Large intestine (tissue), 3 donors: Measurements from ENCODE around the gene KRAS. TPM values are rescaled to one million over a fixed set of nuclear protein-coding genes. Genes with fewer than 3 reads are reported as not detected.

Experiments used
- DNase-seq, 2 donors: peaks; one replicate each; pipeline versions ENCODE4 v3.0.0 to v3.0.0-alpha.2; 2013
- H3K27ac ChIP-seq: one replicate; pipeline ENCODE4 v1.5.1; 2013; ENCODE audit warnings: low read length
- H3K27me3 ChIP-seq: 2 replicates; pipeline ENCODE4 v1.6.1; 2013; ENCODE audit warnings: low read length; ENCODE audit not compliant: control insufficient read depth, insufficient read depth
- H3K36me3 ChIP-seq: 2 replicates; pipeline ENCODE4 v1.6.1; 2013; ENCODE audit warnings: low read length; ENCODE audit not compliant: control insufficient read depth, insufficient read depth
- H3K4me1 ChIP-seq: one replicate; pipeline ENCODE4 v1.6.1; 2013; ENCODE audit warnings: low read length; ENCODE audit not compliant: control insufficient read depth, insufficient read depth
- H3K4me3 ChIP-seq: one replicate; pipeline ENCODE4 v1.5.1; 2013; ENCODE audit warnings: low read length
- H3K9me3 ChIP-seq: one replicate; pipeline ENCODE4 v1.6.1; 2013; ENCODE audit warnings: mild to moderate bottlenecking, low read depth, low read length, moderate library complexity; ENCODE audit not compliant: control insufficient read depth
- WGBS: methylation state at CpG from one replicate; pipeline ENCODE4 v1.1.5; 2013; ENCODE audit warnings: low lambda C conversion rate; ENCODE audit not compliant: insufficient coverage; 5-methylcytosine and 5-hydroxymethylcytosine counted together
- polyA plus RNA-seq: library from polyadenylated mRNA; unstranded; fragments of 120-200 nt; gene quantifications from one replicate; pipeline ENCODE4 v1.2.1, GENCODE V29; 2013

Gene KRAS
- polyA plus RNA-seq, 1 donor: 37.3 TPM

DNA sequence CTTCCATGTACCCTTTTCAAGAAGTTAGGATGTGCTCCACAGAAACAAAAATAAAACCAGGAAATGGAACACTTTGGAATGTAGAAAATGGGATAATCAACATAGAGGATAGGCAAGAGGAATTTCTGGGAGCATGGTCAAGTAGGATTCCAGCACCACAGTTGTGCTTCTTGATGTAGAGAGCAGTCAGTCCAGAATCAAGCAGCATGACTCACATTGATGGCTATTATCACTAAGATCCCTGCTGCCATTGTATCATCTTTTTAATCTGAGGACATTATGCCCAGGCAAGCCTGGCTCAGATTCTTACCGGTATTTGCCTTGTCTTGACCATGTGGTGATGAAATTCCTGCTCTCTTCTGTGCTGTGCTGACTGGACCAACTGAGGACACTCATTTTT is 50.0 kb downstream of the KRAS start:
- Histone ChIP-seq H3K36me3 (no peaks in the 10 kb centered on the region), H3K27ac (no peak overlapping the region), H3K4me3 (no peak overlapping the region), H3K9me3 (no peaks in the 10 kb centered on the region), H3K4me1 (peaks cover 12% of the 10 kb centered on the region), H3K27me3 (no peaks in the 10 kb centered on the region)
- no peak for DNase-seq
- WGBS: no CpG with 5 or more reads among the region's 1 CpG

DNA sequence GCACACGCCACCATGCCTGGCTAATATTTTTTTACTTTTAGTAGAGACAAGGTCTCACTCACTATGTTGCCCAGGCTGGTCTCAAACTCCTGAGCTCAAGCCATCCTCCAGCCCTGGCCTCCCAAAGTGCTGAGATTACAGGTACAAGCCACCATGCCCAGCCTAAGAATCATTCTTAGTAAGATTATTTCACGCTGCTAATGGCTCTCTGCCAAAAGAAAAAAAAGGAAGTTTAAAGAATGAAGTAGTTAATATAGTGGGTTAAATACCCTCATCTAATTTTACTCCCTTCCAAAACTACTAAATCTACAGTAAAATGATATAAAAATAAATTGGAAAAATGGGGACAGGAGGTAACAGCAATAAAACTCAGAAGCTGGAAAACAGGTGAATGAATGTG is 53.1 kb downstream of the KRAS start:
- no CpG with 5 or more reads among the region's 2 CpGs for WGBS
- no peak for DNase-seq
- Histone ChIP-seq H3K9me3 (no peaks in the 10 kb centered on the region), H3K4me3 (no peak overlapping the region), H3K36me3 (no peaks in the 10 kb centered on the region), H3K27me3 (no peaks in the 10 kb centered on the region), H3K27ac (no peak overlapping the region), H3K4me1 (peaks cover 12% of the 10 kb centered on the region)

DNA sequence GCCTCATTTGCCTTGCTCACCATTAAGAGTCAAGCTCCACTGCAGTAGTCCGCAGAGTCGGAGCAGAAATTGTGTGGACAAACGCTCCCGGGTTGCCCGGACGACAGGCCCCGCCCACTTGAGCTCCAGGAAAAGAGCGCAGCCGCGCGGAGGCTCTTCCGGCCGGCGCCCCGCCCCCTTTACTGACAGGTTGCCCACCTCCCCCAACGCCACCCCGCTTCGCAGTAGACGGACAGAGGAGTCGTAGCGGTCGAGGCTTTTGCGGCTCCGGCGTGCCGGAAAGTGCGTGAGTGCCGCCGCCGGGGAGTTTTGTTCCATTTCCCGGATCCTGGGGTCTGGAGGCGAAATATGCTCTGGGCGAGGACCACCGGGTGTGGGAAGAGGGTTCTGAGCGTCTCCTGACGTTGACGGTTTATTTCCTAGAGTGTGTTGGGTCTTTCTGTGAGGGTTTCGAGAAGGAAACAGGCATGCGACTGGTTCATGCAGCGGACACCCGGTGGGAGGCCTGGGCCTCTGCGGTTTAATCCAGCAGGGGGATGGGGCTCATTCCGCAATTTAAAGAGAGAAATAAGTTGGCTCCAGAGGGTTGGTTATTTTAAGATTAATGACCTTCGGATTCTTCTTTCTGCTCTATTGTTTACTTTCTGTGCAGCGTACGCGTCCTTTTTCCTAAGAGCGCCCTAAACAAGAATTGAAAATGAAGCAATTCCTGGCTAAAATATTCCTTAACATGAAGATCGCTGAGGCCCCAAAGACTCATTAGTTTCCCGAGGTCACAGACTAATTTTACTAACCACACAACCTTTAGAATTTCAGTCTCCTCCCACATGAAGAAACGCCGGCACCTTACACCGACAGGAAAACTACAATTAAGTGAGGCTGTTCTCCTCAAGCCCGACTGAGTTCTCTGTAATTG is 55.4 kb downstream of the KRAS start, which contains the start of the genes DNAI7 and ETFRF1:
DNAI7 (minus strand) TSS at position 105 of the 916 bp plus-strand sequence; CDS start at position 23, 82 bp downstream.
ETFRF1 (plus strand) TSS at position 182 of the 916 bp plus-strand sequence. CDS start 8,720 bp downstream, outside the sequence.
- WGBS: 4% methylated on average over 9 of the region's 54 CpGs
- peak within 1 kb of the TSS; percentile 86 for H3K4me3 ChIP-seq
- H3K4me1 ChIP-seq: peaks cover 6% of the 10 kb centered on the region
- DNase-seq: peak; percentile 97
- peak within 1 kb of the TSS; percentile 98 for H3K27ac ChIP-seq
- H3K9me3 ChIP-seq: no peaks in the 10 kb centered on the region
- no peaks in the 10 kb centered on the region for H3K36me3 ChIP-seq
- no peaks in the 10 kb centered on the region for H3K27me3 ChIP-seq

- no peaks in the 10 kb centered on the region for H3K27me3 ChIP-seq
- DNase-seq: no peak
- no peaks in the 10 kb centered on the region for H3K9me3 ChIP-seq
- H3K4me3 ChIP-seq: peak overlapping the region; percentile 86
- WGBS: 60% methylated on average over 1 of the region's 11 CpGs
- peak overlapping the region; percentile 98 for H3K27ac ChIP-seq
- H3K36me3 ChIP-seq: no peaks in the 10 kb centered on the region
- peaks cover 6% of the 10 kb centered on the region for H3K4me1 ChIP-seq
Observed at GRCh38 chr12:25194722-25195055, 56.0 kb downstream of the KRAS start.

DNA sequence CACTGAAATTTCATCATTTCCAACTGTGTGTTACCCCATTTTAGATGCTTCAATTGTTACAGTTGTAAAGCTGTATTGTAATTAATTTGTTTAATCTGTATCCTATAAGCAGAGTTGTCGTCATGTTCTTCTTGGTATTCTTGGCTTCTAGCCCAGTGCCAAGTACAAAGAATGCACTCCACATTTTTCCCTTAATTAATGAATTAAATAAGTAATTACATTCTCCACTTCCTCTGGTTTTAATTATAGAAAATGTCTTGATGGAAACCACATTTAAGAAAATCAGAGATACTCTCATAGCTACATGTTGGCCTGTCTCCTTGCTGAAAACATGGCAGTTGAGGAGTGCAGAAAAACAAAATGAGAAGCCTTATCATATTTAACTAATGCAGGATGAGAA is 56.5 kb downstream of the KRAS start:
- 67% methylated on average over 1 of the region's 1 CpG for WGBS
- DNase-seq: no peak
- peak overlapping the region; percentile 98 for H3K27ac ChIP-seq

DNA sequence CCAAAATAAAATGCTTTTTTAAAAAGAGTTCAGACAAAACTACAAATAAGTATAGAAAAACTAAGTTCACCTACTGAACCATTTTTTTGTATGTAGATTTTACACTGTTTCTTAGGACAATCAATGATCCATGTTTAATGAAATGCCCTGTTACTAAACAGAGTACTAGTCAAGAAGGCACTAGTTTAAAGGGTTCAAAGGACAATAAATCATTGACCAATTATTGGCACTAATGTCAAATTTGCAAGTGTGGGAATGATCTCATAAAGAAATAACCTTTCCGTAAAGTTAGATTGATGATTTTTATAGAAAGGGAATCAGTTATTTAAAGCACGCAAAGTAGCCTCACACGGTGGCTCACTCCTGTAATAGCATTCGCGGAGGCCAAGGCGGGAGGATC is 59.9 kb downstream of the KRAS start:
- no peaks in the 10 kb centered on the region for H3K36me3 ChIP-seq
- DNase-seq: no peak
- H3K27me3 ChIP-seq: no peaks in the 10 kb centered on the region
- H3K4me1 ChIP-seq: no peaks in the 10 kb centered on the region
- no peak overlapping the region for H3K27ac ChIP-seq
- no peaks in the 10 kb centered on the region for H3K9me3 ChIP-seq
- 81% methylated on average over 3 of the region's 6 CpGs for WGBS
- H3K4me3 ChIP-seq: no peak overlapping the region

More for the DNA sequence above, 56.5 kb downstream of the KRAS start:
- H3K36me3 ChIP-seq: no peaks in the 10 kb centered on the region
- no peaks in the 10 kb centered on the region for H3K9me3 ChIP-seq
- peaks cover 6% of the 10 kb centered on the region for H3K4me1 ChIP-seq
- no peaks in the 10 kb centered on the region for H3K27me3 ChIP-seq
- no peak overlapping the region for H3K4me3 ChIP-seq

DNA sequence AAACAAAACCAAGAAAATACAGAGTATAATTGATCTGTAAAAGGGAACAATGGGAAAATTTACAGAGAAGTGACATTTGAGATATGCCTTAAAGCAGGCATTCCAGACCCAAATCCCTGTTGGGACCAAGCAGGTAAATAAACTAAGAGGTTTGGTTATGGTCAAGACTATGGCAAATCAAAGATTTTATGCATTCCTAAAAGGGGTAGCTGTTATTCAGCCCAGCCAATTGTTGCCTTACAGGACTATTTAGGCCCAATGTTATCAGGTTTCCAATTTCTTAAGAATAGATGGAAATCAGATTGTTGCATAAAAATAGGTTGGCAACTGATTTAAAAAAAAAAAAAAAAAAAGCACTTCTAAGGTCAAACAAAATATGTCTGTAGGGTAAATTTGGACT is 61.1 kb downstream of the KRAS start:
- no peaks in the 10 kb centered on the region for H3K36me3 ChIP-seq
- DNase-seq: no peak

GRCh38 chr12:25187781-25188180 is 62.9 kb downstream of the KRAS start:
- no peaks in the 10 kb centered on the region for H3K36me3 ChIP-seq
- H3K27ac ChIP-seq: no peak overlapping the region
- H3K9me3 ChIP-seq: no peaks in the 10 kb centered on the region
- H3K4me3 ChIP-seq: no peak overlapping the region
- no peak for DNase-seq
- 90% methylated on average over 2 of the region's 2 CpGs for WGBS
- no peaks in the 10 kb centered on the region for H3K4me1 ChIP-seq
- H3K27me3 ChIP-seq: no peaks in the 10 kb centered on the region

More for the DNA sequence above, 61.1 kb downstream of the KRAS start:
- Histone ChIP-seq H3K27me3 (no peaks in the 10 kb centered on the region), H3K9me3 (no peaks in the 10 kb centered on the region), H3K27ac (no peak overlapping the region), H3K4me3 (no peak overlapping the region), H3K4me1 (no peaks in the 10 kb centered on the region)

DNA sequence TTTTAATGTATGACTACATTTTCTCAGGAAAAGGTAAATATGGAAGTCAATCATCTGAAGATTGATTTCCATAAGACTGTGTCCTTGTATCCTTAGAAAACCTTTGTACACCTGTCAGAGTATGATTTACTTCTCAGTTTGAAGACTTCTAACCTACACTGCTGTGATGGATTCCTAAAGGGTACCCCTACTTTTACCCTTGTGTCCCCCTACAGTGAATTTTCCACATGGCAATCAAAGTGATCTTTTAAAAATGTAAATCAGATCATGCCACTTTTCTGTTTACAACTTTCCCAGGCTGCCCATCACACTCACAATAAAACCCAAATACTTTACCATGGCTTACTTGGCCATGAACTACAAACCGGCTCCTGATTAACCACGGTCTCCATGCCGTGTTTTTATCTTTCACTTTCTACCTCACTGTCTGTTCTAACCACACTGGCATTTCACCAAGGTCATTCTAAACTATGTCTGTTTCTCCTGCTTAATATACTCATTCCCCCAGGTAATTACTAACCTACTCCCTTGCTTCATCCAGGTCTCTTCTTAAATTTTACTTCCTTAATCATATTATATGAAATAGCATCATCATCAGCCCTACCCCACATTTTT is 63.8 kb downstream of the KRAS start:
- no peak for DNase-seq
- no peaks in the 10 kb centered on the region for H3K4me1 ChIP-seq
- H3K27me3 ChIP-seq: no peaks in the 10 kb centered on the region
- H3K4me3 ChIP-seq: no peak overlapping the region
- 25% methylated on average over 3 of the region's 3 CpGs for WGBS
- no peak overlapping the region for H3K27ac ChIP-seq
- no peaks in the 10 kb centered on the region for H3K9me3 ChIP-seq
- no peaks in the 10 kb centered on the region for H3K36me3 ChIP-seq

GRCh38 chr12:25186038-25186787 is 64.5 kb downstream of the KRAS start:
- no peak overlapping the region for H3K27ac ChIP-seq
- 75% methylated on average over 2 of the region's 4 CpGs for WGBS
- no peak for DNase-seq
- no peaks in the 10 kb centered on the region for H3K36me3 ChIP-seq
- H3K27me3 ChIP-seq: no peaks in the 10 kb centered on the region
- no peaks in the 10 kb centered on the region for H3K4me1 ChIP-seq
- H3K9me3 ChIP-seq: no peaks in the 10 kb centered on the region
- no peak overlapping the region for H3K4me3 ChIP-seq
